Body of pancreas (tissue), 4 donors: ENCODE data around the gene DIAPH1. TPM values are rescaled to one million over a fixed set of nuclear protein-coding genes. Genes with fewer than 3 reads are reported as not detected.

Experiments
- ATAC-seq: fragments of 150-250 bp; one replicate; pipeline ENCODE4 v1.9.1; 2016
- DNase-seq, 4 donors: peaks; one replicate each; pipeline ENCODE4 v3.0.0-alpha.2; 2019
- H3K27ac ChIP-seq, 4 donors: fragments of 200-600 bp; sonication (generic); 1 replicate in 3 of 4; 2 replicates in 1 of 4; pipeline versions ENCODE4 v1.5.1 to v1.6.1; 2016 to 2019; ENCODE audit warnings: mild to moderate bottlenecking in 1 of 4, mixed read lengths in 1 of 4, moderate library complexity in 1 of 4
- H3K27me3 ChIP-seq, 2 donors: fragments of 200-600 bp; sonication (generic); one replicate each; pipeline ENCODE4 v1.6.0; 2016; ENCODE audit warnings: mild to moderate bottlenecking in 1 of 2
- H3K36me3 ChIP-seq, 2 donors: fragments of 200-600 bp; sonication (generic); replicated peaks in 1 of 2; 2 replicates each; pipeline ENCODE4 v1.5.1; 2016; ENCODE audit warnings: low read depth in 2 of 2; ENCODE audit not compliant: insufficient read depth in 1 of 2
- H3K4me1 ChIP-seq: fragments of 200-600 bp; sonication (generic); one replicate; pipeline ENCODE4 v1.6.0; 2016
- H3K4me3 ChIP-seq, 2 donors: fragments of 200-600 bp; sonication (generic); 1 replicate in 1 of 2; 2 replicates in 1 of 2; pipeline ENCODE4 v1.5.1; 2016 to 2019
- H3K9me3 ChIP-seq, 3 donors: fragments of 200-600 bp; sonication (generic); 1 replicate in 2 of 3; 2 replicates in 1 of 3; pipeline ENCODE4 v1.5.1; 2016
- CTCF ChIP-seq, 7 experiments: fragments of 450-650 bp in 4 of 7; fragments of 200-600 bp in 3 of 7; sonication (generic) in 3 of 7; IDR thresholded peaks; one replicate each; pipeline ENCODE4 v1.5.1; 2016 to 2019; ENCODE audit warnings: antibody characterized with exemption in 7 of 7
- POLR2A ChIP-seq, 3 donors: fragments of 450-650 bp; IDR thresholded peaks; one replicate each; pipeline ENCODE4 v1.6.1; 2016; ENCODE audit warnings: antibody characterized with exemption in 3 of 3, mild to moderate bottlenecking in 2 of 3
- WGBS, 2 donors: methylation state at CpG; one replicate each; pipeline ENCODE4 v1.1.5; 2017; 5-methylcytosine and 5-hydroxymethylcytosine counted together
- intact Hi-C: fragments of 100-400 bp; cut with DNase I; formaldehyde crosslinking; loops from one replicate; pipeline ENCODE4 v1.15.1; 2023
- total RNA-seq, 2 donors: library from RNA; depleted of rRNA; stranded (reverse); fragments of >200 nt; gene quantifications; one replicate each; pipeline ENCODE4 v1.1.0, GENCODE V29; 2016

DIAPH1 gene
- total RNA-seq, 2 donors from 2014 or later = 28.3 to 47.0 TPM

DNA sequence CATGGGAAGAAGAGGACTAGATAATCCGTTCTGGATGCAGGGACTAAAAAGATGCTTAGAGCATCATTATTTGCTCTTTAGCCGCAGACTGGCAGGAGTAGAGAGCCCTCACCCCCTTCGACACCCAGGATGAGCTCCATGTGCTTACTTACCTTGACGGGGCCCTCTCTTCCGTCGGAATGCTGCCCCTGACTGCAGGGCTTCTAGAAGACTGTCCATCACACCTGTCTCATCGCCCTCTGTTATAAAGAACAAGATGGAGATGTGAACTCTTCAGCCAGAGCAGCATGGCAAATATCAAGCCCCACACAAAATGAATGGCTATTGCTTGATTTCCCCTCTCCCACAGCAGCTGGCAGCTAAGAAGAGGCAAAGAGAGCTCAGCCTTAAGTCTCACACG lies 94.8 kb downstream of the DIAPH1 start:
- no peaks in the 10 kb centered on the region for H3K27me3 ChIP-seq
- H3K27ac ChIP-seq = no peak overlapping the region
- H3K4me1 ChIP-seq = peaks cover 42% of the 10 kb centered on the region
- intact Hi-C loops = no loop called here
- TF ChIP-seq POLR2A (IDR thresholded peaks at IDR 0.05) (no peak), CTCF (IDR thresholded peaks at IDR 0.05) (no peak)
- no peak for DNase-seq
- 93 to 95% methylated on average over 8 of the region's 8 CpGs for WGBS, 2 donors
- no peaks in the 10 kb centered on the region for H3K9me3 ChIP-seq
- peaks cover 0 to 8% of the 10 kb centered on the region in 2 donors for H3K36me3 ChIP-seq
- ATAC-seq = no peak
- no peak overlapping the region for H3K4me3 ChIP-seq

GRCh38 chr5:141522301-141522700 lies 96.5 kb downstream of the DIAPH1 start:
- H3K27me3 ChIP-seq = no peaks in the 10 kb centered on the region
- DNase-seq = no peak
- H3K9me3 ChIP-seq = no peaks in the 10 kb centered on the region
- H3K4me1 ChIP-seq = peaks cover 28% of the 10 kb centered on the region
- no peak for ATAC-seq
- no peak for TF ChIP-seq CTCF (IDR thresholded peaks at IDR 0.05)
- no peak for TF ChIP-seq POLR2A (IDR thresholded peaks at IDR 0.05)
- intact Hi-C loops = no loop called here
- H3K4me3 ChIP-seq = no peak overlapping the region
- no peak overlapping the region for H3K27ac ChIP-seq
- 64 to 76% methylated on average over 2 of the region's 2 CpGs for WGBS, 2 donors
- H3K36me3 ChIP-seq = peaks cover 0 to 9% of the 10 kb centered on the region in 2 donors

DNA sequence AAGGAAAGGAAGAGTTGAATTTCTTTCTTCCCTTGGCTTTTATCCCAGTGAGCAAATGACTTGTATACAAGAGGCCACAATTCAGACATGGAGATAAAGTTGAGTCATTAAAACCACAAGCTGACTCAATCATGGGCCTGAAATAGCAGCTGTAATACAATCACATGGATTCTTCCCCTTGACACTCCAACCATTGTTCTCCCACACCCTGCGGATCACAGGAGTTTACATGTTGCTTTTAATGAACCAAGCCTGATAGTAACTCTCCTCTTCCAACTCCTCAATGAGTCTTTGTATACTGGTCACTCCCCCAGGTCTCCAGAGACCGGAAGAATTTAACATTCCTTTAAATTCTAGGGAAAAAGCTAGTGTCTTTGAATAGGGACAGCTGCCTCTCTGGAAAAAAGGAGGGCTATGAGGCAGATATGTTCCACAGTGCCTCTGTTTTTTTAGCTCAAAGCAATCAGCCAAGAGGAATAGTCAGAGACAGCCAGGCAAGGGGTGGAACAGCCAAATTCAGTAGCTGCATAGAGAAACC lies 97.5 kb downstream of the DIAPH1 start:
- Histone ChIP-seq H3K27ac (peak overlapping the region in 3 of 4 donors; percentile 11 to 57 (median 23)), H3K36me3 (peaks cover 0 to 17% of the 10 kb centered on the region in 2 donors), H3K27me3 (no peaks in the 10 kb centered on the region), H3K4me1 (peaks cover 28% of the 10 kb centered on the region), H3K4me3 (no peak overlapping the region), H3K9me3 (no peaks in the 10 kb centered on the region)
- intact Hi-C loops = no loop called here
- ATAC-seq (no peak), DNase-seq (peak in 1 of 4 donors; percentile 47)
- TF ChIP-seq POLR2A (IDR thresholded peaks at IDR 0.05) (no peak), CTCF (IDR thresholded peaks at IDR 0.05) (no peak)
- 65 to 84% methylated on average over 2 of the region's 2 CpGs for WGBS, 2 donors

DNA sequence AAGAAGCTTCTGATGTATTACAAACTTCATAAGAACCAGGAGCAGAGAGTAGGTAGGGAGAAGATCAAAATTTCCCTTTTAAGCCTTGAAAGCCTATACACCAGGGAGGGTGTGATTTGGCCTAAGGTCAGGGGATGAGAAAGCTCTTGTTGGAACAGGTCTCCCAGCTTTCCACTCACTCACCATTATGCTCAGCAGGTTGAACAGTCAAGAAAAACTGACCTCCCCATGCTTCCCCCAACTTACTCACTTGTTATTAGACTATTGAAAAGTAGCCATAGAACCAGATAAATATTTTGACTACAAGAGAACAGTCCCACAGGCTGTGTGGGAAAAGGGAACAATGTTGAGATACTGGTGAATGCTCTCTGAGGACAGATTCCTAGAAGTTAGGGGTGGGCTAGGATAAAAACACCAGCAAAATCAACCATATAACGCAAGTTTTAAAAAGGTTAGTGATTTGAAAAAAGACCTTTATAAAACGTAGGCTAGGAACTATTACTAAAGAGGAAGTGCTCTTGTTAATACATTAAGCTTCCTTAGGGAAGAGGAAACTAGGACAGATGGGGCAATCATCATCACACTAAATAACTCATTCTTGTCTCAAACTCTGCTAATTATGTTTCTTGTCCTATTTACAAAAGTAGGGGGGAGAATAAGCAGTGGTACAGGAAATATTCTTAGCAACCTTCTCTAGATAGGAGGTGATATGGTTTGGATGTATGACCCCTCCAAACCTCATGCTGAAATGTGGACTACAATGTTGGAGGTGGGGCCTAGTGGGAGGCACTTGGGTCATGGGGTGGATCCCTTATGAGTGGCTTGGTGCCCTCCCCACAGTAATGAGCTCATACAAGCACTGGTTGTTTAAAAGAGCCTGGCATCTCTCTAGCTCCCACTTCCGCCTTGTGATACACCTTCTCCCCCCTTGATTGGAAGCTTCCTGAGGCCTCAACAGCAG lies 98.9 kb downstream of the DIAPH1 start:
- peak overlapping the region in 1 of 4 donors; percentile 57 for H3K27ac ChIP-seq
- WGBS, 2 donors = 76 to 82% methylated on average over 3 of the region's 3 CpGs
- intact Hi-C loops = loop anchor here (10.0 kb wide), 1 partner anchor 105 kb away; the partner anchor contains the start of genes PCDHGA10 and PCDHGB7
- H3K36me3 ChIP-seq = peaks cover 0 to 19% of the 10 kb centered on the region in 2 donors
- ATAC-seq (no peak), DNase-seq (no peak)
- no peaks in the 10 kb centered on the region for H3K27me3 ChIP-seq
- TF ChIP-seq CTCF (IDR thresholded peaks at IDR 0.05) = no peak
- TF ChIP-seq POLR2A (IDR thresholded peaks at IDR 0.05) = no peak
- peaks cover 13% of the 10 kb centered on the region for H3K4me1 ChIP-seq
- H3K4me3 ChIP-seq = no peak overlapping the region
- H3K9me3 ChIP-seq = no peaks in the 10 kb centered on the region
